HK-2 (cell line): ENCODE results near the gene RHOXF2.

ENCODE experiments used
- DNase-seq: peaks from one replicate; pipeline ENCODE4 v3.0.0-alpha.2; 2018; ENCODE audit not compliant: unreplicated experiment

The RHOXF2 gene

GRCh38 chrX:120200851-120201250, 42.4 kb downstream of the RHOXF2 start:
- DNase-seq: no peak

- DNase-seq: no peak
Measured at GRCh38 chrX:120205816-120206753, 47.7 kb downstream of the RHOXF2 start.

- no peak for DNase-seq
Measured at GRCh38 chrX:120207009-120207605, 48.7 kb downstream of the RHOXF2 start.

GRCh38 chrX:120213438-120214265, 55.2 kb downstream of the RHOXF2 start:
- DNase-seq: peak; percentile 37
